NCI-H510A treated with DMSO at 0.1 percent for 48 hours (cell line): Measurements from ENCODE around the gene CTSE.
A peak's percentile ranks its signal among the peaks of the same experiment; 100 is the strongest.
"Not testable (repeated sequence)": the region's sequence is repeated elsewhere in the genome, so short reads cannot be mapped to it uniquely, and the experiment has no call there.

Experiments used
- DNase-seq: peaks from one replicate; lab custom pipeline; 2025; lab: John Stamatoyannopoulos, UW

CTSE gene

GRCh38 chr1:206023695-206024094, at the start of gene CTSE:
Gene CTSE (minus strand): TSS chr1:206023895. CDS start chr1:206023791, 104 bp downstream.
- no peak for DNase-seq

DNA sequence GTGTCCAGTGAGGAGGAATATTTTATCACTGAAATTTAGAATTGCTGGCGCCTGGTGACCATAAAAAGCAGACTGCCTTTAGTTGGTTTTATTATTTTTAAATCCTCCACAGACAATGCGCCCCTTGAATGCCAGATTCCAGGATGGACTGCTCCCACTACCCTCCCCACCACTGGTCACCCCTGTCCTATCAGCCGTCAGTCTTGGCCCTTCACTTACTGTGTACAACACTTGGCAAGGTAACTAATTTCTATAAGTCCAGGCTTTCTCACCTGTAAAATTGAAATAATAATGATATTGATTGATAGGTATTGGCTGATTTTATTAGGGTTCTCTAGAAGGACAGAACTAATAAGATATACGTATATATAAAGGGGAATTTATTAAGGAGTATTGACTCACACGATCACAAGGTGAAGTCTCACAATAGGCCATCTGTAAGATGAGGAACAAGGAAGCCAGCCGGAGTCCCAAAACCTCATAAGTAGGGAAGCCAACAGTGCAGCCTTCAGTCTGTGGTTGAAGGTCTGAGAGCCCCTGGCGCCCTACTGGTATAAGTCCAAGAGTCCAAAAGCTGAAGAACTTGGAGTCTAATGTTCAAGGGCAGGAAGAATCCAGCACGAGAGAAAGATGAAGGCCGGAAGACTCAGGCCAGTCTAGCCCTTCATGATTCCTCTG, 47.1 kb upstream of the CTSE start:
- DNase-seq = no peak

DNA sequence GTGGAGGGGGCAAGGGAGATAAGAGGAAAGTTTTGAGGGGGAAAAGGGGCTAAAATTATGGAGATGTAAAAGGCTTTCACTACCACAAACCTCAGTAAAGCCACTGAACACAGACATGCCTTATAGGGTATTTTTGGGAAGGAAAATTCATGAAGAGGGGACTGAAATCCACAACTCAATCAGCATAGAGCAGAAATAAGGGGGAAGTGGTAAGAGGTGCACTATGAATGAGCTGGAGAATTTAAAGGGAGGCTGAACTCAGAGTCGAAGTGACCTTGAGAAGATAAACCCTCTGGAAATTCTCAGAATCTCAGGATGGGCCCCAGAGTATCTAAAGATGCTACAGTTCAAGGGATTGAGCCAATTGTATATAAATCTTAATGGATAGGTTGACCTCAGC, 44.6 kb upstream of the CTSE start:
- DNase-seq = no peak

GRCh38 chr1:206067486-206068227, 44.0 kb upstream of the CTSE start:
- no peak for DNase-seq

GRCh38 chr1:206066479-206067171, 42.9 kb upstream of the CTSE start:
- no peak for DNase-seq

DNA sequence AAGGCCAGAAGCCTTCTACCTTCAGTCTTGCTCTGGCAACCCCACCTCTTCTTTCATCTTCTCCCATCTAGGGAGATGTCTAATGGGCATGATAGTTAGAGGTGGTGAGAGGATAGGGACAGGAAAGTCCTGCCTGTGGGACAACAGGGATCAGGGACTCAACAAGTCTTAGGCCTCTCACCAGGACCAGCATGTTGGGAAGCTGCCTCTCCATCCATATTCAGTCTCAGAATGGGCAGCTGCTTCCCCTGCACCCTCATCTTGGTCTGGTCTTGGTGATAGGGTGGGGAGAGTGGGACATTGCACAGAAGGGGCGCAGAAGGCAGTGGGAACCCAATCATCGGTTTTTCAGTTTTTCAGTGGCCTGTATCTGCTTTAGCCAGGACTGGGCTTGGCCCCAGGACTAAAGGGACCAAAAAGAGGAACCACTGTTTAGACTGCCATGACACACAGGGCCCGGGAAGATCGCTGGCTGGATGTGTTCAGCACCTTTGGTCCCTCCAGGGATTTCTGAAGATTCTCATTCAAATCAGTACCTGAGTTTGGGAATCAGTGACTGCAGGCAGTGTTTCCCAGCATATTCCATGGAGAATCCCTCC, 42.0 kb upstream of the CTSE start:
- no peak for DNase-seq

GRCh38 chr1:206064501-206064900, 40.8 kb upstream of the CTSE start:
- not testable (repeated sequence) for DNase-seq

- DNase-seq = not testable (repeated sequence)
Observed at GRCh38 chr1:206064001-206064400, 40.3 kb upstream of the CTSE start.

DNA sequence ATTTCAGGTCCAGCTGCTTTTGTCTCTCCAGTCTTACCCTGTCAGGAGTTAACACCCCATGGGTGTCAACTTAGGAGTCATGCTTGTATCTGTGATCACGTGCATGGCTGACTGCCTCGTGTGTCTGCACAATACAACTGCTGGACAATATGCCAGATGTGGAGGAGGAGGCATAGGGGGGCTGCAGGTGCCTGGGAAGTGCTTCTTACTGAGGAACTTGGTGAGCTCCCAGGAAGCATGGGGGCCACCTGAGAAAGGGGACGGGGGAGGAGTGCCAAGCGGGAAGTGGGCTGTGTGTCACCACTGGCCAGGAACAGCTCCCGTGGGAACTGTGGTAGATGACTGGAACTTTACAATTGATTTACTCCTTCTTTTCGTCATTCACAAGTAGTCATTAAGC, 38.8 kb upstream of the CTSE start:
- DNase-seq = no peak

- no peak for DNase-seq
Observed at GRCh38 chr1:206060844-206061243, 37.1 kb upstream of the CTSE start.

- DNase-seq = no peak
Observed at GRCh38 chr1:206059355-206059915, 35.7 kb upstream of the CTSE start.

- DNase-seq = no peak
Observed at GRCh38 chr1:206058927-206059292, 35.2 kb upstream of the CTSE start.

DNA sequence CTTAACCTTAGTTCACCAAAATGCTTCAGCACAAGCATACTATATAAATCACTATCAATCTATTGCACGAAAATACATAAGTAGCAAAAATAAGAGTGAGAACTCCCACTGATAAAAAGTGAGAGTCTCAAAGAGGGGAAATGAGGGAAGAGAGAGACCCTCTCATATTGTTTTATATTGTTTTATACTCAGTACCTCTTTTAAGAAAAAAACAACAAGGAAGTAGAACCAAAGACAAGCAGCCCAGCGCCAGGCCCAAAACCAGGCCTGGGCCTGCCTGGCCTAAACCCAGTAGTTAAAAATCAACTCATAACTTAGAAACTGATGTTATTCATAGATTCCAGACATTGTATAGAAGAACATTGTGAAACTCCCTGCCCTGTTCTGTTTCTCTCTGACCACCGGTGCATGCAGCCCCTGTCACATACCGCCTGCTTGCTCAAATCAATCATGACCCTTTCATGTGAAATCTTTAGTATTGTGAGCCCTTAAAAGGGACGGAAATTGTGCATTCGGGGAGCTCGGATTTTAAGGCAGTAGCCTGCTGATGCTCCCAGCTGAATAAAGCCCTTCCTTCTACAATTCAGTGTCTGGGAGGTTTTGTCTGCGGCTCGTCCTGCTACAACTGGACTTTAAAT, 34.7 kb upstream of the CTSE start:
- not testable (repeated sequence) for DNase-seq

- DNase-seq = not testable (repeated sequence)
Observed at GRCh38 chr1:206055639-206056323, 32.1 kb upstream of the CTSE start.

DNA sequence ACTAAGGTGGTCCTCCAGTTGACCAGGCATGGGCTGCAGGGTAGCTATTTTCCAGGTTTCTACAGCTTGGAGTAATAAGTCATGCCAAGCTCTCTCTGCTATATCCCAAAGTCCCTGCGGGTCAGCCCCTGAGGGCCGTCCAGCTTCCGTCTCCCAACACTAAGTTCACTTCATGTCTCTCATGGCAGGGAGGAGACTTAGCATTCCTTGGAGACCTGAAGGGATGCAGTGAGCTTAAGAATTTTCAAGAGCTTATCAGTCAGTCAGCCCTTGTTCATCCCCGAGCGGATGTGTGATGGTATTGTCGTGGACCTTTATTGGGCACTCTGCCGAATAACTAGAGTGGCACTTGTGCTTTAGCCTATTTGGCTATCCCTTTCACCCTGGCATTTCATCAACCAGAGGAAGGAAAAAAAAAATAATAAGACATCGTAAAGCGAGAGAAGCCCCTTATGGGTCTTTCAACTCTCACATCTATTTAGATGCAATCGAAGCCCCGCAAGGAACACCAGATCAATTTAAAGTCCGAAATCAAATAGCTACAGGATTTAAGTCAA, 31.5 kb upstream of the CTSE start:
- DNase-seq = not testable (repeated sequence)

- DNase-seq = not testable (repeated sequence)
Observed at GRCh38 chr1:206053616-206054015, 29.9 kb upstream of the CTSE start.

DNA sequence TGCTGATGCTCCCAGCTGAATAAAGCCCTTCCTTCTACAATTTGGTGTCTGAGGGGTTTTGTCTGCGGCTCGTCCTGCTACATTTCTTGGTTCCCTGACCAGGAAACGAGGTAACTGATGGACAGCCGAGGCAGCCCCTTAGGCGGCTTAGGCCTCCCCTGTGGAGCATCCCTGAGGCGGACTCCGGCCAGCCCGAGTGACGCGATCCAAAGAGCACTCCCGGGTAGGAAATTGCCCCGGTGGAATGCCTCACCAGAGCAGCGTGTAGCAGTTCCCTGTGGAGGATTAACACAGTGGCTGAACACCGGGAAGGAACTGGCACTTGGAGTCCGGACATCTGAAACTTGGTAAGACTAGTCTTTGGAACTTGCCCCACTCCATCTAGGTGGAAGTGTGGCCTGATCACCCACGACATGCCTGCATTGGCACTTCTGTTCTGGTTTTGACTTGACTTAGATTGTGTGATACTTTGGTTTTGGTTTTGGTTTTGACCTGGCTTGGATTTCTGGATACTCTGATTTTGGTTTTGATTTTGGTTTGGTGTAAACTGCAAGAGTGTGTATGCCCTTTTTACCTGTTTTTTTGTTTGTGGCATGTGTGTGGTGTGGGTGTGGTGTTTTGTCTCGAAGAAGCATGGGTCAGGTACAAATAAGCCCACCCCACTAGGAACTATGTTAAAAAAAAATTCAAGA, 29.4 kb upstream of the CTSE start, which contains the start of gene RHEX:
TSS of gene RHEX (plus strand) at position 255 of the 692 bp plus-strand sequence. CDS start 44,656 bp downstream, outside the sequence.
- not testable (repeated sequence) for DNase-seq

DNA sequence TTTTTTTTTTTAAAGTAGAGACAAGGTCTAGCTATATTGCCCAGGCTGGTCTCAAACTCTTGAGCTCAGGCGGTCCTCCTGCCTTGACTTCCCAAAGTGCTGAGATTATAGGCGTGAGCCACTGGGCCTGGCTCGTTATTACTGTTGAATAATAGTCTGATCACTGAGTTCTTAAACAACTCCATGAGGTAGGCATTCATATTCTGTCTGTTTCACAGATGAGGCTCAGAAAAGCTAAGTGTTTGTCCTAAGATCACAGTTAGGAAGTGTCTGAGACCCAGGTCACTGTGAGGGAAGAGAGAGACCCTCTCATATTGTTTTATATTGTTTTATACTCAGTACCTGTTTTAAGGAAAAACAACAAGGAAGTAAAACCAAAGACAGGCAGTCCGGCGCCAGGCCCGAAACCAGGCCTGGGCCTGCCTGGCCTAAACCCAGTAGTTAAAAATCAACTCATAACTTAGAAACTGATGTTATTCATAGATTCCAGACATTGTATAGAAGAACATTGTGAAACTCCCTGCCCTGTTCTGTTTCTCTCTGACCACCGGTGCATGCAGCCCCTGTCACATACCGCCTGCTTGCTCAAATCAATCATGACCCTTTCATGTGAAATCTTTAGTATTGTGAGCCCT, 28.7 kb upstream of the CTSE start:
- DNase-seq = not testable (repeated sequence)

DNA sequence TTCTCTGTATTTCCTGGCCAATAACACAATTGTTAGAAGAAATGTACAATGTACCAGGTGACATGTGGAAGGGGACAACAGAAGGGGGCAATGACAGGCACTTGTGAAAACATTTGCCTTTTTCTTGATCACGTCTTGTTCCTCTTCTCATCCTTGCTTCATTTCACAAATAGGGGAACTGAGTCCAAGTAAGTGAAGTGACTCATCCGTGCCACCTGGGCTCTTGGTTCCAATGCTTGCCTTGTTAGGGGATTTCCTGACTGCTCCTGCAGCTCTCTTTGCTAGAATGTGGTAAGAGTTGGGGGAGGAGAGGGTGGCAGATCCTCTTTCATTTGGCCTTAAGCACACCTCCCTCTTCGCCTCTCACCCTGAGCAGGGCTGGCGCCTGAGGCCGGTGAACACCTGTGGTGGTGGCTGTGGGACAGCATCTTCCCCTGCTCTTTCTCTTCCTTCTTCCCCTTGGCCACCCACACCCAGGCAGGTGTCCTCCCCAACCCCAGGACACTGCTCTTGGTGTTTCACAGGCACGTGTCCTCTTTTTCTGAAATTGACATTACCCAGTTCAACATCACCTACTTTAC, 27.1 kb upstream of the CTSE start:
- peak; percentile 15 for DNase-seq
